HG03060 (cell line): ENCODE data around the gene NFIB.

Experiments used
- ATAC-seq: cut with Tn5 transposase; IDR thresholded peaks from one replicate; pipeline ENCODE4 v1.9.1; 2021; ENCODE audit warnings: low read depth, moderate number of reproducible peaks; ENCODE audit not compliant: unreplicated experiment

NFIB gene

GRCh38 chr9:14307989-14308852 lies 5.7 kb downstream of the NFIB start:
- ATAC-seq = no peak

- no peak for ATAC-seq
Observed at GRCh38 chr9:14306672-14307660, 7.0 kb downstream of the NFIB start.

- ATAC-seq = no peak
Observed at GRCh38 chr9:14306188-14306587, 7.8 kb downstream of the NFIB start.

- ATAC-seq = no peak
Observed at GRCh38 chr9:14304259-14304658, 9.7 kb downstream of the NFIB start.

GRCh38 chr9:14303521-14303920 lies 10.4 kb downstream of the NFIB start:
- ATAC-seq = no peak

GRCh38 chr9:14303100-14303499 lies 10.8 kb downstream of the NFIB start:
- ATAC-seq = no peak

GRCh38 chr9:14302405-14302804 lies 11.5 kb downstream of the NFIB start:
- no peak for ATAC-seq

GRCh38 chr9:14301583-14302021 lies 12.3 kb downstream of the NFIB start:
- ATAC-seq = no peak

GRCh38 chr9:14301006-14301405 lies 12.9 kb downstream of the NFIB start:
- ATAC-seq = no peak

GRCh38 chr9:14300588-14300987 lies 13.4 kb downstream of the NFIB start:
- ATAC-seq = no peak

- ATAC-seq = no peak
Observed at GRCh38 chr9:14300040-14300439, 13.9 kb downstream of the NFIB start.

- ATAC-seq = no peak
Observed at GRCh38 chr9:14298601-14299022, 15.3 kb downstream of the NFIB start.

- no peak for ATAC-seq
Observed at GRCh38 chr9:14296495-14297113, 17.3 kb downstream of the NFIB start.

- ATAC-seq = no peak
Observed at GRCh38 chr9:14294659-14295058, 19.3 kb downstream of the NFIB start.

GRCh38 chr9:14293801-14294200 lies 20.1 kb downstream of the NFIB start:
- no peak for ATAC-seq

GRCh38 chr9:14292181-14292739 lies 21.7 kb downstream of the NFIB start:
- ATAC-seq = no peak

- ATAC-seq = no peak
Observed at GRCh38 chr9:14289916-14290315, 24.0 kb downstream of the NFIB start.

GRCh38 chr9:14288433-14288832 lies 25.5 kb downstream of the NFIB start:
- ATAC-seq = no peak

- ATAC-seq = no peak
Observed at GRCh38 chr9:14286121-14286520, 27.8 kb downstream of the NFIB start.

- no peak for ATAC-seq
Observed at GRCh38 chr9:14283276-14283675, 30.7 kb downstream of the NFIB start.
